ENCODE measurements around the gene TENT4B. TPM values are rescaled to one million over a fixed set of nuclear protein-coding genes. Genes with fewer than 3 reads are reported as not detected.

Gene TENT4B
- total RNA-seq, 1 experiment from 2014 or later: 16.9 TPM

GRCh38 chr16:50161950-50162349 lies 8.8 kb downstream of the TENT4B start:
- ChIA-PET POLR2A (no interaction called here), CTCF (no interaction called here), RAD21 (ENCODE audit: low non-redundant PET in 1 of 2, low total read pairs in 2 of 2, uncharacterized antibody in 2 of 2, unreplicated experiment in 2 of 2) (no interaction called here)
- Histone ChIP-seq H3K4me3 (replicated peaks in 1 of 2; ENCODE audit: low read depth in 1 of 2, low read length in 2 of 2) (no peak overlapping the region), H3K9me3 (ENCODE audit: control insufficient read depth in 1 of 2, insufficient read depth in 1 of 2, low read depth in 1 of 2, low read length in 2 of 2) (no peaks in the 10 kb centered on the region), H4K20me1 (ENCODE audit: insufficient read depth) (no peaks in the 10 kb centered on the region), H3K9me2 (ENCODE audit: insufficient read depth) (no peaks in the 10 kb centered on the region), H3K27ac (ENCODE audit: low read depth, low read length) (no peak overlapping the region), H3K9ac (ENCODE audit: low read length) (no peak overlapping the region), H3K27me3 (ENCODE audit: insufficient read depth, low read length) (no peaks in the 10 kb centered on the region), H2AFZ (ENCODE audit: low read depth, low read length, poor library complexity, severe bottlenecking) (no peak overlapping the region), H3K4me2 (ENCODE audit: low read length) (no peak overlapping the region), H3K4me1 (ENCODE audit: control insufficient read depth in 1 of 2, insufficient read depth in 2 of 2, low read length in 2 of 2) (peaks cover 6 to 17% of the 10 kb centered on the region in 2 experiments), H3K36me3 (ENCODE audit: control insufficient read depth in 1 of 2, insufficient read depth in 2 of 2, low read length in 2 of 2) (no peaks in the 10 kb centered on the region), H3K79me2 (ENCODE audit: insufficient read depth, low read length) (peaks cover 94% of the 10 kb centered on the region)
- no peak for TF ChIP-seq SP1 (IDR thresholded peaks at IDR 0.05; ENCODE audit: low read depth)
- TF ChIP-seq MAX (IDR thresholded peaks at IDR 0.05): no peak
- no peak for TF ChIP-seq CEBPB (IDR thresholded peaks at IDR 0.05; ENCODE audit: low read depth)
- TF ChIP-seq SIN3A (IDR thresholded peaks at IDR 0.05; ENCODE audit: low read depth): no peak
- TF ChIP-seq ZNF274 (IDR thresholded peaks at IDR 0.05; ENCODE audit: low read depth, low read length): no peak
- no peak for TF ChIP-seq POLR2A (IDR thresholded peaks at IDR 0.05; ENCODE audit: borderline replicate concordance, extremely low read depth, insufficient read depth, insufficient read length)
- no peak for TF ChIP-seq EZH2phosphoT487 (IDR thresholded peaks at IDR 0.05; ENCODE audit: borderline replicate concordance)
- TF ChIP-seq ZFX (IDR thresholded peaks at IDR 0.05): no peak
- TF ChIP-seq ELF1 (IDR thresholded peaks at IDR 0.05; ENCODE audit: borderline replicate concordance, low read depth): no peak
- no peak for TF ChIP-seq TCF7L2 (IDR thresholded peaks at IDR 0.05; ENCODE audit: borderline replicate concordance, extremely low read depth, insufficient read depth, insufficient read length)
- TF ChIP-seq JUND (IDR thresholded peaks at IDR 0.05): no peak
- TF ChIP-seq FOSL1 (IDR thresholded peaks at IDR 0.05; ENCODE audit: low read depth): no peak
- TF ChIP-seq CBX3 (IDR thresholded peaks at IDR 0.05; ENCODE audit: low read depth): no peak
- TF ChIP-seq SRF (IDR thresholded peaks at IDR 0.05; ENCODE audit: low read depth): no peak
- no peak for TF ChIP-seq POLR2AphosphoS5 (IDR thresholded peaks at IDR 0.05; ENCODE audit: low read depth, low read length)
- TF ChIP-seq EGR1 (IDR thresholded peaks at IDR 0.05; ENCODE audit: low read depth): no peak
- no peak for TF ChIP-seq RAD21 (IDR thresholded peaks at IDR 0.05; ENCODE audit: low read depth)
- TF ChIP-seq REST (IDR thresholded peaks at IDR 0.05; ENCODE audit: low read depth): no peak
- intact Hi-C loops (cut with micrococcal nuclease): no loop called here
- ATAC-seq (no peak), DNase-seq (ENCODE audit: low read depth, low spot score) (no peak)
- no TSS peak for BruUV-seq (replicated peaks)

Measured in HCT116 (cell line).